SH-SY5Y (cell line): ENCODE results near the gene ALPG.

Experiments used
- GATA2 ChIP-seq: IDR thresholded peaks from 2 replicates; pipeline ENCODE4 v1.6.1; 2011; ENCODE audit warnings: mild to moderate bottlenecking, low read depth, low read length
- GATA3 ChIP-seq: IDR thresholded peaks from 2 replicates; pipeline ENCODE4 v1.6.1; 2011; ENCODE audit warnings: low read depth, mild to moderate bottlenecking, low read length, moderate library complexity

DNA sequence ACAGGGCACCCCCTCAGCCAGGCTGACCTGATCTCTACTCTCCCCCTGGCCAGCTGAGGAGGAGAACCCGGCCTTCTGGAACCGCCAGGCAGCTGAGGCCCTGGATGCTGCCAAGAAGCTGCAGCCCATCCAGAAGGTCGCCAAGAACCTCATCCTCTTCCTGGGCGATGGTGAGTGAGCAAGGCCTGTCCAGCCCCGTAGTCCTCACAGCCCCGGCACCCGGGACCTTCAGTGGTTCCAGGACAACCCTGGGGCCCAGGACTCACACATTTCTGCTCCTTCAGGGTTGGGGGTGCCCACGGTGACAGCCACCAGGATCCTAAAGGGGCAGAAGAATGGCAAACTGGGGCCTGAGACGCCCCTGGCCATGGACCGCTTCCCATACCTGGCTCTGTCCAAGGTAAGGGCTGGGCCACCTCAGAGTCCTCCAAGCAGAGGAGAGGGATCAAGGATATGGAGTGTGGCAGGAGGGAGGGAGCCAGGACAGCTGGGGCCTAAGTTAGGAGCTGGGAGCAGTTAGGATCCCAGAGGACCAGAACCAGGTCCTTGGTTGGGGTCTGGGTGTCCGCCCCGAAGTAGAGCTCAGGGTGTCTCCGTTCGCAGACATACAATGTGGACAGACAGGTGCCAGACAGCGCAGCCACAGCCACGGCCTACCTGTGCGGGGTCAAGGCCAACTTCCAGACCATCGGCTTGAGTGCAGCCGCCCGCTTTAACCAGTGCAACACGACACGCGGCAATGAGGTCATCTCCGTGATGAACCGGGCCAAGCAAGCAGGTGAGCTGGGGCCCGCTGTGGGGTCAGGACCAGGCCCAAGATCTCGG, 49.9 kb downstream of the ALPG start:
- TF ChIP-seq GATA2 (no peak), GATA3 (no peak)
